HepG2 (cell line): Measurements from ENCODE around the gene PRKAR1B. TPM values are rescaled to one million over a fixed set of nuclear protein-coding genes. Genes with fewer than 3 reads are reported as not detected.

Experiments
- HHEX ChIP-seq: IDR thresholded peaks from 2 replicates; pipeline ENCODE4 v1.6.1; 2016; ENCODE audit warnings: control low read depth
- HNF4A ChIP-seq: sonication (generic); formaldehyde crosslinking; IDR thresholded peaks from 2 replicates; pipeline ENCODE4 v1.4.0; 2020; ENCODE audit warnings: missing genetic modification reagents
- HNRNPK ChIP-seq: fragments of 200-400 bp; formaldehyde crosslinking; IDR thresholded peaks from 2 replicates; pipeline ENCODE4 v1.6.1; 2018; ENCODE audit warnings: low read length, low read depth, moderate library complexity, mild to moderate bottlenecking; ENCODE audit not compliant: poor library complexity, severe bottlenecking
- HOXA3 ChIP-seq: sonication (generic); formaldehyde crosslinking; IDR thresholded peaks from 2 replicates; pipeline ENCODE4 v1.5.0; 2020; ENCODE audit warnings: missing genetic modification reagents
- ISL2 ChIP-seq: sonication (generic); formaldehyde crosslinking; IDR thresholded peaks from 2 replicates; pipeline ENCODE4 v1.5.0; 2020; ENCODE audit warnings: missing genetic modification reagents
- MTA3 ChIP-seq: sonication (generic); formaldehyde crosslinking; IDR thresholded peaks from 2 replicates; pipeline ENCODE4 v1.4.0; 2020; ENCODE audit warnings: missing genetic modification reagents
- NR2C2 ChIP-seq: sonication (generic); formaldehyde crosslinking; IDR thresholded peaks from 2 replicates; pipeline ENCODE4 v1.4.0; 2020; ENCODE audit warnings: missing genetic modification reagents, mild to moderate bottlenecking, moderate library complexity, borderline replicate concordance
- POGZ ChIP-seq: sonication (generic); formaldehyde crosslinking; IDR thresholded peaks from 2 replicates; pipeline ENCODE4 v1.4.0; 2020; ENCODE audit warnings: mild to moderate bottlenecking, missing genetic modification reagents
- PPARG ChIP-seq: conservative IDR thresholded peaks from 2 replicates; pipeline ENCODE4 v1.6.1; 2016; ENCODE audit warnings: missing biosample characterization, missing genetic modification reagents
- PRDM4 ChIP-seq: sonication (generic); formaldehyde crosslinking; IDR thresholded peaks from 2 replicates; pipeline ENCODE4 v1.9.0; 2021; ENCODE audit warnings: missing genetic modification reagents, borderline replicate concordance
- TAF1 ChIP-seq: sonication (generic); formaldehyde crosslinking; IDR thresholded peaks from 2 replicates; pipeline ENCODE4 v1.4.0; 2020; ENCODE audit warnings: missing genetic modification reagents
- TFAP4 ChIP-seq: sonication (generic); IDR thresholded peaks from 2 replicates; pipeline ENCODE4 v1.6.1; 2016; ENCODE audit warnings: low read depth, borderline replicate concordance
- THAP11 ChIP-seq: IDR thresholded peaks from 2 replicates; pipeline ENCODE4 v1.6.1; 2016; ENCODE audit warnings: missing biosample characterization, missing genetic modification reagents
- THAP8 ChIP-seq: sonication (generic); formaldehyde crosslinking; IDR thresholded peaks from 2 replicates; pipeline ENCODE4 v1.5.1; 2020; ENCODE audit warnings: missing genetic modification reagents, mild to moderate bottlenecking, borderline replicate concordance
- TRIM24 ChIP-seq: sonication (generic); formaldehyde crosslinking; IDR thresholded peaks from 2 replicates; pipeline ENCODE4 v1.8.0; 2022; ENCODE audit warnings: mild to moderate bottlenecking, missing genetic modification reagents
- ZC3H4 ChIP-seq: sonication (generic); formaldehyde crosslinking; IDR thresholded peaks from 2 replicates; pipeline ENCODE4 v1.4.0; 2020; ENCODE audit warnings: missing genetic modification reagents, borderline replicate concordance
- ZNF572 ChIP-seq: sonication (generic); formaldehyde crosslinking; IDR thresholded peaks from 2 replicates; pipeline ENCODE4 v1.5.1; 2020; ENCODE audit warnings: mild to moderate bottlenecking, missing genetic modification reagents
- polyA plus RNA-seq, 8 experiments: library from polyadenylated mRNA; depleted of rRNA in 3 of 8; stranded (reverse) in 7 of 8; unstranded in 1 of 8; fragments of >200 nt; fragmentation: Illumina TruSeq in 4 of 8; extraction: Trizol in 4 of 8; gene quantifications; 2 replicates each; pipeline versions ENCODE4 v1.2.1 to v1.2.3, GENCODE V29; 2011 to 2016; ENCODE audit warnings: low read depth in 4 of 8, missing spikeins in 1 of 8, mixed read lengths in 1 of 8; ENCODE audit not compliant: insufficient read depth in 1 of 8
- total RNA-seq, 5 experiments: library from RNA; depleted of rRNA; stranded (reverse); fragments of >200 nt; fragmentation: Illumina TruSeq; extraction: Trizol; gene quantifications; 2 replicates each; pipeline ENCODE4 v1.2.3, GENCODE V29; 2016; ENCODE audit warnings: low read depth in 1 of 5
- TF ChIP-seq, protein P1 (sequence below): sonication (generic); formaldehyde crosslinking; IDR thresholded peaks from 2 replicates; pipeline ENCODE4 v1.4.0; 2020; ENCODE audit warnings: mild to moderate bottlenecking, missing genetic modification reagents
- TF ChIP-seq, protein P2 (sequence below): sonication (generic); formaldehyde crosslinking; conservative IDR thresholded peaks from 2 replicates; pipeline ENCODE4 v1.4.0; 2020; ENCODE audit warnings: missing genetic modification reagents
- TF ChIP-seq, protein P3 (sequence below): sonication (generic); formaldehyde crosslinking; IDR thresholded peaks from 2 replicates; pipeline ENCODE4 v1.8.1; 2023; ENCODE audit warnings: mild to moderate bottlenecking, inconsistent platforms, moderate library complexity, missing genetic modification reagents, borderline replicate concordance

The PRKAR1B gene
- total and polyA plus RNA-seq, 2 of the 13 experiments (the other 11 are each of a cell fraction or from before 2014, with no cell fraction given): 7.9 to 28.2 TPM

GRCh38 chr7:503575-504111 lies 223.4 kb downstream of the PRKAR1B start (continued):
- TF ChIP-seq ZC3H4 (CRISPR knock-in tag) (no peak), HNF4A (CRISPR knock-in tag) (peak; percentile 93), MTA3 (no peak), TFAP4 (peak; percentile 73; the same call in 1 of the 2 replicates), ZNF572 (CRISPR knock-in tag) (no peak), ISL2 (CRISPR knock-in tag) (peak; percentile 72), NR2C2 (peak; percentile 60; the same call in 1 of the 2 replicates), PPARG (CRISPR knock-in tag) (peak; percentile 81; the same call in 1 of the 2 replicates), HNRNPK (no peak), TRIM24 (CRISPR knock-in tag) (no peak), TAF1 (CRISPR knock-in tag) (no peak; the same call in 1 of the 2 replicates), POGZ (CRISPR knock-in tag) (no peak), THAP11 (CRISPR knock-in tag) (peak; percentile 53), THAP8 (no peak), HOXA3 (CRISPR knock-in tag) (peak; percentile 95), HHEX (CRISPR knock-in tag) (peak; percentile 95), PRDM4 (no peak)
- TF ChIP-seq, protein P1, sequence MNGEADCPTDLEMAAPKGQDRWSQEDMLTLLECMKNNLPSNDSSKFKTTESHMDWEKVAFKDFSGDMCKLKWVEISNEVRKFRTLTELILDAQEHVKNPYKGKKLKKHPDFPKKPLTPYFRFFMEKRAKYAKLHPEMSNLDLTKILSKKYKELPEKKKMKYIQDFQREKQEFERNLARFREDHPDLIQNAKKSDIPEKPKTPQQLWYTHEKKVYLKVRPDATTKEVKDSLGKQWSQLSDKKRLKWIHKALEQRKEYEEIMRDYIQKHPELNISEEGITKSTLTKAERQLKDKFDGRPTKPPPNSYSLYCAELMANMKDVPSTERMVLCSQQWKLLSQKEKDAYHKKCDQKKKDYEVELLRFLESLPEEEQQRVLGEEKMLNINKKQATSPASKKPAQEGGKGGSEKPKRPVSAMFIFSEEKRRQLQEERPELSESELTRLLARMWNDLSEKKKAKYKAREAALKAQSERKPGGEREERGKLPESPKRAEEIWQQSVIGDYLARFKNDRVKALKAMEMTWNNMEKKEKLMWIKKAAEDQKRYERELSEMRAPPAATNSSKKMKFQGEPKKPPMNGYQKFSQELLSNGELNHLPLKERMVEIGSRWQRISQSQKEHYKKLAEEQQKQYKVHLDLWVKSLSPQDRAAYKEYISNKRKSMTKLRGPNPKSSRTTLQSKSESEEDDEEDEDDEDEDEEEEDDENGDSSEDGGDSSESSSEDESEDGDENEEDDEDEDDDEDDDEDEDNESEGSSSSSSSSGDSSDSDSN (CRISPR knock-in tag): peak; percentile 62; the same call in 1 of the 2 replicates
- TF ChIP-seq, protein P2, sequence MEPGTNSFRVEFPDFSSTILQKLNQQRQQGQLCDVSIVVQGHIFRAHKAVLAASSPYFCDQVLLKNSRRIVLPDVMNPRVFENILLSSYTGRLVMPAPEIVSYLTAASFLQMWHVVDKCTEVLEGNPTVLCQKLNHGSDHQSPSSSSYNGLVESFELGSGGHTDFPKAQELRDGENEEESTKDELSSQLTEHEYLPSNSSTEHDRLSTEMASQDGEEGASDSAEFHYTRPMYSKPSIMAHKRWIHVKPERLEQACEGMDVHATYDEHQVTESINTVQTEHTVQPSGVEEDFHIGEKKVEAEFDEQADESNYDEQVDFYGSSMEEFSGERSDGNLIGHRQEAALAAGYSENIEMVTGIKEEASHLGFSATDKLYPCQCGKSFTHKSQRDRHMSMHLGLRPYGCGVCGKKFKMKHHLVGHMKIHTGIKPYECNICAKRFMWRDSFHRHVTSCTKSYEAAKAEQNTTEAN: peak; percentile 76; the same call in 1 of the 2 replicates
- TF ChIP-seq, protein P3, sequence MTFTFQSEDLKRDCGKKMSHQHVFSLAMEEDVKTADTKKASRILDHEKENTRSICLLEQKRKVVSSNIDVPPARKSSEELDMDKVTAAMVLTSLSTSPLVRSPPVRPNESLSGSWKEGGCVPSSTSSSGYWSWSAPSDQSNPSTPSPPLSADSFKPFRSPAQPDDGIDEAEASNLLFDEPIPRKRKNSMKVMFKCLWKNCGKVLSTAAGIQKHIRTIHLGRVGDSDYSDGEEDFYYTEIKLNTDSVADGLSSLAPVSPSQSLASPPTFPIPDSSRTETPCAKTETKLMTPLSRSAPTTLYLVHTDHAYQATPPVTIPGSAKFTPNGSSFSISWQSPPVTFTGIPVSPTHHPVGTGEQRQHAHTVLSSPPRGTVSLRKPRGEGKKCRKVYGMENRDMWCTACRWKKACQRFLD: no peak
